Parathyroid adenoma (tissue), 2 donors: ENCODE data around the gene DYNC1I1.

Experiments used
- H2AFZ ChIP-seq: fragments of 300-600 bp; sonication (generic); one replicate; pipeline ENCODE4 v1.7.0; 2017; ENCODE audit warnings: antibody characterized with exemption, mild to moderate bottlenecking
- H3K27ac ChIP-seq: fragments of 300-600 bp; sonication (generic); one replicate; pipeline ENCODE4 v1.7.0; 2017
- H3K27me3 ChIP-seq: fragments of 300-600 bp; sonication (generic); one replicate; pipeline ENCODE4 v1.7.0; 2017; ENCODE audit warnings: low read length; ENCODE audit not compliant: control insufficient read depth, insufficient read depth
- H3K36me3 ChIP-seq: fragments of 300-600 bp; sonication (generic); one replicate; pipeline ENCODE4 v1.7.0; 2017; ENCODE audit warnings: low read length; ENCODE audit not compliant: control insufficient read depth, insufficient read depth
- H3K4me1 ChIP-seq: fragments of 300-600 bp; sonication (generic); one replicate; pipeline ENCODE4 v1.7.0; 2017; ENCODE audit warnings: control low read depth
- H3K4me2 ChIP-seq: fragments of 300-600 bp; sonication (generic); one replicate; pipeline ENCODE4 v1.7.0; 2017; ENCODE audit warnings: low read length
- H3K4me3 ChIP-seq: fragments of 300-600 bp; sonication (generic); one replicate; pipeline ENCODE4 v1.7.0; 2017; ENCODE audit warnings: low read depth, low read length
- H3K79me2 ChIP-seq: fragments of 300-600 bp; sonication (generic); one replicate; pipeline ENCODE4 v1.7.0; 2017; ENCODE audit warnings: control low read depth
- H3K9ac ChIP-seq: fragments of 300-600 bp; sonication (generic); one replicate; pipeline ENCODE4 v1.7.0; 2017; ENCODE audit warnings: mild to moderate bottlenecking
- H3K9me3 ChIP-seq: fragments of 300-600 bp; sonication (generic); one replicate; pipeline ENCODE4 v1.7.0; 2017; ENCODE audit warnings: low read length; ENCODE audit not compliant: control insufficient read depth
- TF ChIP-seq, protein P1 (sequence below): fragments of 300-600 bp; sonication (generic); IDR thresholded peaks from one replicate; pipeline ENCODE4 v1.7.0; 2017; ENCODE audit warnings: antibody characterized with exemption, mild to moderate bottlenecking
- donor health status: primary hyperparathyroidism.

The DYNC1I1 gene

DNA sequence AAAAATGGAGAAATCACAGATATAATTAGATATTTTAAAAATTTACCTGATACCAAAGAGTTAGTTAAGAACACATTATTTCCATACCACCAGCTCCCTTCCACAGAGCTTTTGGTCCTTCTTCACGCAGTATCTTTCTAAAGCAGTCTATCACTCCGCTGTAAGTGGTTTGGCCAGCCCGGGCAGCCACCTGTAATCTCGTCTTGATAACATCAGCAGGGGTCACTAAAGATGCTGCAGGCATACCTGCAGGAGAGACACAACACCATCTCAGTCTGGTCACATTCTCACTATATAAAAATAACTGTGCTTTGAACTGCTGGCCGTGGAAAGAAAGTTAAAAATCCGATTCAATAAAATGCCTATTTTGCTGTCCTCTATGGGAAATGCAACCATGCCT lies 349.4 kb downstream of the DYNC1I1 start:
- Histone ChIP-seq H2AFZ (no peak overlapping the region), H3K36me3 (no peaks in the 10 kb centered on the region), H3K4me3 (no peak overlapping the region), H3K9me3 (no peaks in the 10 kb centered on the region), H3K79me2 (no peaks in the 10 kb centered on the region), H3K4me2 (no peak overlapping the region), H3K27me3 (no peaks in the 10 kb centered on the region), H3K4me1 (no peaks in the 10 kb centered on the region), H3K27ac (no peak overlapping the region), H3K9ac (no peak overlapping the region)
- TF ChIP-seq, protein P1, sequence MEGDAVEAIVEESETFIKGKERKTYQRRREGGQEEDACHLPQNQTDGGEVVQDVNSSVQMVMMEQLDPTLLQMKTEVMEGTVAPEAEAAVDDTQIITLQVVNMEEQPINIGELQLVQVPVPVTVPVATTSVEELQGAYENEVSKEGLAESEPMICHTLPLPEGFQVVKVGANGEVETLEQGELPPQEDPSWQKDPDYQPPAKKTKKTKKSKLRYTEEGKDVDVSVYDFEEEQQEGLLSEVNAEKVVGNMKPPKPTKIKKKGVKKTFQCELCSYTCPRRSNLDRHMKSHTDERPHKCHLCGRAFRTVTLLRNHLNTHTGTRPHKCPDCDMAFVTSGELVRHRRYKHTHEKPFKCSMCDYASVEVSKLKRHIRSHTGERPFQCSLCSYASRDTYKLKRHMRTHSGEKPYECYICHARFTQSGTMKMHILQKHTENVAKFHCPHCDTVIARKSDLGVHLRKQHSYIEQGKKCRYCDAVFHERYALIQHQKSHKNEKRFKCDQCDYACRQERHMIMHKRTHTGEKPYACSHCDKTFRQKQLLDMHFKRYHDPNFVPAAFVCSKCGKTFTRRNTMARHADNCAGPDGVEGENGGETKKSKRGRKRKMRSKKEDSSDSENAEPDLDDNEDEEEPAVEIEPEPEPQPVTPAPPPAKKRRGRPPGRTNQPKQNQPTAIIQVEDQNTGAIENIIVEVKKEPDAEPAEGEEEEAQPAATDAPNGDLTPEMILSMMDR = no peak

DNA sequence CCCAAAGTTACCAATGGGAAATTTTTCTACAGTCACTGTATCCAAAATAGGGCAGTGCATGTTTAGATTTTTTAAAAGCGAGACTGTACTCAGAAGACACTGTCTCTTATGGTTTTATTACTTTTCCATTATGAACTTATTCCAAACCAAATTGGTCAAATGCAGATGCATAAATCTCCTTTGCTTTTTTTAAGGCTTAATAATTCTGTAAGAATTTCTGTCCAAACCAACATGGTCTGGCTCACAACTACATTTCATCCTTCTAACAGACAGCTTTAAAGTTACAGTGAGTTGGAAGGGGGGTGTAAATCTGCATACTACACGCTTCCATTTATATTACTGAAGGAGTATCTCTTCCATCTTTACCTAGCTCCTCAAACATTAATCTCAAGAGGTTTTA lies 350.4 kb downstream of the DYNC1I1 start:
- Histone ChIP-seq H3K79me2 (no peaks in the 10 kb centered on the region), H3K36me3 (no peaks in the 10 kb centered on the region), H2AFZ (no peak overlapping the region), H3K4me3 (no peak overlapping the region), H3K4me2 (no peak overlapping the region), H3K9ac (no peak overlapping the region), H3K4me1 (no peaks in the 10 kb centered on the region), H3K9me3 (no peaks in the 10 kb centered on the region), H3K27ac (no peak overlapping the region), H3K27me3 (no peaks in the 10 kb centered on the region)
- TF ChIP-seq, protein P1 = no peak

DNA sequence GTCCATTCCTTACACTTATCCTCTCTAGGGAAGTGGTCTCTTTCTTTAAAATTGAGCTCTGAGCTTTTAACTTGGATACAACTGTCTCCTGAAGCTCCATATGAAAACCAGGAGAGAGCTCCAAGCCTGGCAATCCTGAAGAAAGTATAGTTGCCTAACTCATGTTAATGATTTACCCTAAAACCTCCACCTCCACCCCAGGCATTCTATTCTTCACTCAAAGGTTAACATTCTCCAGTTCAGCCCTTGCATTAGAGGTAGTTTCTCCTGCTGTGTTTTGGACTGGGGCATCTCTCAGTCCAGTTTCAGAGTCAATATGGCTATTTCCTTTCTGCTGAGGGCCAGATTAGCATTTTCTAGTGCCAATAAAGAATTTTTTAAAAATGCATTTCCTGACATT lies 354.0 kb downstream of the DYNC1I1 start:
- TF ChIP-seq, protein P1 = no peak
- no peak overlapping the region for H3K27ac ChIP-seq
- no peaks in the 10 kb centered on the region for H3K27me3 ChIP-seq
- no peak overlapping the region for H3K4me3 ChIP-seq
- no peaks in the 10 kb centered on the region for H3K9me3 ChIP-seq
- H3K79me2 ChIP-seq = no peaks in the 10 kb centered on the region
- H3K4me2 ChIP-seq = no peak overlapping the region
- H2AFZ ChIP-seq = no peak overlapping the region
- no peaks in the 10 kb centered on the region for H3K4me1 ChIP-seq
- no peak overlapping the region for H3K9ac ChIP-seq
- H3K36me3 ChIP-seq = no peaks in the 10 kb centered on the region

DNA sequence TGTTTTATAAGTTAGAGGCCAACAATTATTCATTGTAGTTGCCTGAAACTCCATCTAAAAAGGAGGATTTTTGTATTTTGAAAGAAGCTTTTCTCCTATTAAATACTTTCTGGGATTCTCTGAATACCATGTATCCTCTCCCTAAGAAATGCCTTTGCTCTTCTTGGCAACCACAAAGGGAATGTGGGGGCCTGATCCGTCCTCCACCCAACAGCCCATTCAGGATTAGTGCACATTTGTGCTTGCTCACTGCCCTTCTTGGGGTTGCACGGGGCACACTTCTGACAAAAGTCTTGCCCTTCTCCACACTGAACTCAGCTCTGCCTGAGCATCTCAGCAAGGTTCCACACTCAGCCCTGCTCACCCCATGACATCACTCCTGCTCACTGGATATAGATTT lies 355.4 kb downstream of the DYNC1I1 start:
- H3K4me3 ChIP-seq = no peak overlapping the region
- no peaks in the 10 kb centered on the region for H3K4me1 ChIP-seq
- H3K9ac ChIP-seq = no peak overlapping the region
- no peaks in the 10 kb centered on the region for H3K27me3 ChIP-seq
- H3K27ac ChIP-seq = no peak overlapping the region
- TF ChIP-seq, protein P1 = no peak
- H2AFZ ChIP-seq = no peak overlapping the region
- no peaks in the 10 kb centered on the region for H3K79me2 ChIP-seq
- H3K4me2 ChIP-seq = no peak overlapping the region
- H3K9me3 ChIP-seq = no peaks in the 10 kb centered on the region
- no peaks in the 10 kb centered on the region for H3K36me3 ChIP-seq

DNA sequence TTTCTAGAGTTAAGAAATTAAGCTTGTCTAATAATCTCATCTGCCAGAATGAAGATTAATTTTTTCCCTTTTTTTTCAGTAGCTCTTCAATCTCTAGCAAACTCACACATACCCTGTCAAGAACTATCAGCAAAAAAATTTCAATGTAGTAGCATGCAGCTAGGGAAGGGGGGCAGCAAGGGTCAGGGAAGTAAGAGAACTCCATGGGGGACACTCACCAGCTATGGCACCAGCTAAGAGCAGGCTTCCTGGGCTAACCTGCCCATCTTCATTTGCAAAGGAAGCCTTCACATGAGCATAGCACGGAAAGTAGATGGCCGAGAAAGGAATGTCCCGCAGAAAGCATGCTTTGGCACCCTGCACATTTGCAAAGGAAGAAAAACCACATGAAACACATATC lies 359.2 kb downstream of the DYNC1I1 start:
- Histone ChIP-seq H3K4me1 (no peaks in the 10 kb centered on the region), H3K4me3 (no peak overlapping the region), H3K27me3 (no peaks in the 10 kb centered on the region), H3K79me2 (no peaks in the 10 kb centered on the region), H3K4me2 (no peak overlapping the region), H3K27ac (no peak overlapping the region), H3K9me3 (no peaks in the 10 kb centered on the region), H2AFZ (no peak overlapping the region), H3K36me3 (no peaks in the 10 kb centered on the region), H3K9ac (no peak overlapping the region)
- TF ChIP-seq, protein P1 = no peak
